Measurements from ENCODE around the gene PDCD11.
A peak's percentile ranks its signal among the peaks of the same experiment; 100 is the strongest.

Gene PDCD11

DNA sequence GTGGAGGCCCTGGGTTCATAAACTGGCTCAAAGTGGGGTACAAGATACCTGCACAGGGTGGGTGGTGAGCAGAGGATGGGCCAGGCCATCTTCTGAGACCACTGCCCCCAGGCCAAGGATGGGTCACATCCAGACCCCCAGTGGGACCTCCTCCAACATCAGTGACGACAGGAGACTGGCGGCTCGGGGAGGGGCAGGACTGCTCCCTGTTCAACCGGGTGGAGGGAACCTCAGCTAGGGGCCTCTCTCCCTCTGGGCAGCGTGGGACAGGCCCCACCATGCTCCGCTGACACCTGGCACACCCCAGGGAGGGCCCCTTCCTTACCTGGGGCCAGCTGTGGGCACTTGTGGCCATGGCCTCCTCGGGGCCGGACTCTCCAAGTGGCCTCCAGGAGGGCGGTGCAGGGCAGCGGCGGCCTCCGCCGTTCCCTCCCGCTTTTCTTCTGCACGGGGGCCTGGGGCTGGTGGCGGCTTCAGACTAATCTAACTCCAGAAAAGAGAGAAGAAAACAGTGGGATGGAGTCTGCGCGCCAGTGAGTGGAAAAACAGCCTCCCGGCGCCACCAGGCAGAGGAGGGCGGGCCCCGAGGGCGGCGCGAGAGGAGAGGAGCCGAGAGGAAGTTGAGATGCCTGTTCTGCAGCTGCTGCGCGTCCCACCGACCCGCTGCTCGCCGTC, 55.5 kb downstream of the PDCD11 start, which contains the start of gene CALHM2:
Gene CALHM2 (minus strand): TSS at position 540 of the 675 bp plus-strand sequence. CDS start 2,429 bp downstream, outside the sequence.
- peak; percentile 39 to 61 for DNase-seq

DNA sequence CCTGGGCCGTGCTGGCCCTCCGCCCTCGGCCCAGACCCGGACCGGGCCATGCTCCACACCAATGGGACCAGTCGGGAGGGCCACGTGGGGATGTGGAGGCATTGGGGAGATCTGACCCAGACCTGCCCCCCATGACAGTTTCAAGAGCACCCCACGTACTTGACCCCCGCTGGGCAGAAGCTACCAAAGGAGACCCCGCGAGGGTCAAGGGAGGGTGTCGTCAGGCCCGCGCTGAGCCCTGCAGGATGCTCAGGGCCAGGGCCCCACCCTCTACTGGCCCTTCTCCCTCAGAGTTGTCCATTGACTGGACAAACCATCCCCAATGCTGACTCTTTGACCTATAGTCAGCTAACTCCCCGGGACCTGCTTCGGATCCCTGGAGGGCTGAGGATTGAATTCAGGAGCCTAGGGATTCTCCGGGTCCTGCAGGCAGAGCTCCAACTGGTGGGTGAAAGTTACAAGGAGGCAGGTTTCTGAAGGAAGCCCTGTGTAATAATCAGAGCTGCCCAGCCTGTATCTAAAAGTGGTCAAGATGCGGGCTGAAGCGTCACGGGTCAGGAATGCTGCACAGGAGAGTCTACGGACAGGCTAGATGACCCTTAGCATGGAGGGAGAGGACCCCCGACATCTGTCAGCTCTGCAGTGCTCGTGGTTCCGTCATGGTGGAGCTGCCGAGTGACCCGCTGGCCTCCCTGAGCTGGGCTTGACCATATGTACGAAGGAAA, 56.2 kb downstream of the PDCD11 start:
- no peak for DNase-seq

DNA sequence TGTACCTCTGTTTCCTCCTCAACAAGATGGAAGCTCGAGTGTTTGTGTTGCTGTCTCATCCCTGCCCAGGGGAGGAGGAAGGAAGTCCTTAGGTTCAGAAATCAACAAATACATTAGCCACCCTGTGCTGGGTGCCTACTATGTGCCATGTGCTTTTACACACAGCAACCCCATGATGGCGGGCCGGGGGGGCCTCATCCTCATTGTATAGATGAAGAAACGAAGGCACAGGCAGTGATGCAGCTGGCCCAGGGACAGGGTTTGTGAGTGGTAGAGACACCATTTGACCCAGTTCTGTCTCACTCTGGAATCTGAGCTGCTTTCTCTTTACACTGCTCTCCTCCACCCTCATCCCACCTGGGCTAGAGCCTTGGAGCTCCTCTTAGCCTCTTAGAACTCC, 57.6 kb downstream of the PDCD11 start:
- no peak for DNase-seq

DNA sequence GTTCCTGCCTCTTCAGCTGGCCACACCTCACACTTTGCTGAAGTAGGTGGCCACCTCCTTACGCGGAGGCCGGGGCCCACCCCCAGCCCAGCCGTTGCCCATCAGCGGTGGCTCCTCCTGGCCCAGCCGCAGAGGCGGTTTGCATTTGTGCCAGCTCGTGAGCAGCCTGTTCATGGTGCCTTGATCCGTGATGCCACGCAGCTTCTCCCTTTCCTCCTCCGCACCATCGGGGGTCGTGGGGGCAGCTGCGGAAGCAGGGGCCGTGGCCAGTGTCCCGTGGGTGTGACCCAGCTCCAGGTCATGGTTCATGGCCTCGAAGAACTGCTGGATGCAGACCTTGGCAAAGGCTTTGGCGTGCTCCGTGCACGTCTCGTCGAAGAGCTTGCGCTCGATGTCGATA, 58.8 kb downstream of the PDCD11 start:
- DNase-seq, result no peak

DNA sequence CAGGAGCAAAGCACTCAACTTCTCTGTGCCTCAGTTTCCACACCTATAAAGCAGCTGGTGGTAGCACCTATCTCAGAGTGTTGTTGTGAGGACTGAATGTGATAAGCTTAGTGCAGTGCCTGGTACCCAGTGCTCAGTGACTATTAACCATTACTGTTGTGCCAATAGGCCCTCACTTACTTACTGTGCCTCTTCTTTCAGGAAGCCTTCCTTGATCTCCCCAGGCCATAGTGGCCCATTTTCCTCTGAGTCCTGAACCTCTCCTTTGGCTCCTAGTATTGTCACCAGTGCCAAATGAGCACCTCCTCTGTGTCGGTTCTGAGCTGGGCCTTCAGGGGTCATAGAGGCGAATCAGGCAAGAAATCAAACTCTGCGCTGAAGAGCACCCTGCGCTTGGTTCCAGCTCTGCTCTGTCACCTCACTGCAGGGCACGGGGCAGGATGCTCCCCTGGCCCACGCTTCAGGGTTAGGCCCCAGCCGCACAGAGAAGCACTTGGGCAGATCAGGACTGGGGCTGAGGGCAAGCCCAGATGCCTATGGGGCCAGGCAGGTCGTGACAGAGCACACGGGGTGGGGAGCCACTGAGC, 59.7 kb downstream of the PDCD11 start:
- no peak for DNase-seq

DNA sequence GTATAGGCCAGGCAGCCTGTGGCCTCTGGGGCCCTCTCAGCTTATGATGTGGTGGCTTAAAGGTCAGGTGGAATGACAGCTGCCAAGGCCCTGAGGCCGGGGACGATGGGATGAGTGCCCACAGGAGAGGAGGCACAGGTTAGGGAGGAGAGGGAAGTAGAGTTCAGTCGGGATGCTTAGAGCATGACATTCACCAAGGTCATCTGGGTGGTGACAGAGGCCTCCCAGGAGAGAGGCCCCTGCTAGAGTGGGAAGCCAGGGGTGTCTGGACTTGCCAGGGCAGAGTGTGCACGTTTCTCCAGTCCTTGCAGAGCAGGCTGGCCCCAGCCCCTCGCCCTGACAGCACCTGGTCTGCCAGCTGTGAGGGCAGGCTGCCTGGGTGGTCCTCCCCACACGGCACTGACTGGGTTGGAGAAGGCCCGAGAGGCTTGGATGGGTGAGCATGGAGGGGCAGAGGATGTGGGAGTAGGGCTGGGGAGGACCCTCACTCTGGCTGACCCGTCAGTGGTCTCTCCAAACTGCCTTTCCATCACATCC, 60.8 kb downstream of the PDCD11 start:
- DNase-seq, result no peak

DNA sequence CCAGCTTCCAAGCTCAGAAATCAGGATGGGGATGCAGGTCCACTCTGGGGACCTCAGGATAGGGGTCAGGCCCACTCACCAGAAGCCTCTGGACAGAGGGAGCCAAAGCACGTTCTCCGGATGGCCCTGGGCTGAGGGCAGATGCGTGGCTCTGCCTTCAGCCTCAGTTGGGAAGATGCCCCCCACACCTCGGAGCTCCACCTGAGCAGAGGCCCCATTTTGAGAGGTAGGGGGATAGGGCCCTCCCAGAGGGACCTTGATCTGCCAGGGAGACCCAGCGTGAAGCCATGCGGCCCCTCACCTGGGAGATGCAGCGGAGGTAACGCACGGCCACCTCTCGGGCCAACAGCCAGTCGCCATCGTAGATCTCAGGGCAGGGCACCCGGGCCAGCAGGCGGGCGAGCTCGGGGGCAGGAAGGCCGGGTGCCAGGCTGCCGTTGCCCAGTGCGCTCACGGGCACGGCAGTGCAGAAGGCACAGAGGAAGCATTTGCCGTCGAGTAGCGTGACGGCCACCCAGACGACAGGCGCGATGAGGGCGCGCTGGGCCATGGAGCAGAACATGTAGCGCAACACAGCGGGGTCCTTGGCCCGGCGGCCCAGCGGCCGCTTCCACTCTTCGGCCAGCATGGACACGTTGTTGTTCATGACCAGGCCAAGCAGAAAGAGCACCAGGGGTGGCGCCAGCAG, 61.6 kb downstream of the PDCD11 start:
- DNase-seq, result no peak

DNA sequence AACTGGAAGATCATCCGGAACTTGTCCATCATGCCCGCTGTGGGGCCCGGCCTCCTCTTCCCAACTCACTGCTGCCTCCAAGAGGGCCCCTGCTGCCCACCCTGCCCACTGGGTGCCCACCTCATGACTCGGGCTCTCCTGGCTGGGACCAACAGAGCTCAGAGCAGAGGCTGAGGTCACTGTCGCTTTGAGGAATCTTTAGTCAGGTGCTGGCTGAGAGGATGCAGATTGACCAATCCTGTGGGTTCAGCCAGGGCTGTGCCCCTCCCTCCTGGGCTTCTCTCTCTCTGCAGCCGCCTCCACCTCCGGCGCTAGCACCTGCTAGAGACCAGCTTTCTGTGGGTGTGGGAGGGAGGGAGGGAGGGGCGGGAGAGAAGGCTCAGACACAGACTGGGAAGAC, 62.3 kb downstream of the PDCD11 start, which contains the start of gene CALHM1:
Gene CALHM1 (minus strand): TSS at position 181 of the 400 bp plus-strand sequence. CDS start 149 bp downstream, at position 32.
- peak; percentile 25 to 55 for DNase-seq

DNA sequence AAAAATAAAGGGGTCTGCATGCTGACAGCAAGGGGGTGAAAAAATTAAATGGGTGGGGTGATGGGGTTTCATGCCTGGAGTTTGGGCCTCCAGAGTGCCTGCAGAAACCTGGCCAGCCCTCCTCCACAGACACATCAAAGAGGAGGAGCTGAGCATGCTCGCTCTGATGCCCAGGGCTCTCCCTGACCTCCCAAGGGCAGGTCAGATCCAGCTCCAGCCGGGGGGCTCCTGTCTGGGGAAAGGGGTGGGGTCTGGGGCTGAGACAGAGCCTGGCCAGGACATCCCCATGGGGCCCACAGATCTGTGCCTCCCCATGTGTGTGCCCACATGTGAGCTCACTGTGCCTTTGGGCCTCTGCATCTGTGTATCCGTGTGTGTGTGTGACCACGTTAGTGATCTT, 63.2 kb downstream of the PDCD11 start:
- no peak for DNase-seq

DNA sequence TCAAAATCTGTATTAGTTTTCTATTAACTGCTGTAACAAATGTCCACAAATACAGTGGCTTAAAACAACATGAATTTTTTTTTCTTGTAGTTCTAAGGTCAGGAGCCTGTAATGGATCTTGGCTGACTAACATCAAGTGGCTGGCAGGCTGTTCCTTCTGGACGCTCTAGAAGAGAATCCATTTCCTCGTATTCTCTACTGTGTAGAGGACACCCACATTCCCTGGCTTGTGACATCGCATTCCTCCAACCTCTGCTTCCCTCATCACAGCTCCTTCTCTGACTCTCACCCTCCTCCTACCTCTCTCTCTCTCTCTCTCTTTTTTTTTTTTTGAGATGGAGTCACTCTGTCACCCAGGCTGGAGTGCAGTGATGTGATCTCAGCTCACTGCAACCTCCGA, 67.1 kb downstream of the PDCD11 start:
- DNase-seq, result peak; percentile 29 to 66

DNA sequence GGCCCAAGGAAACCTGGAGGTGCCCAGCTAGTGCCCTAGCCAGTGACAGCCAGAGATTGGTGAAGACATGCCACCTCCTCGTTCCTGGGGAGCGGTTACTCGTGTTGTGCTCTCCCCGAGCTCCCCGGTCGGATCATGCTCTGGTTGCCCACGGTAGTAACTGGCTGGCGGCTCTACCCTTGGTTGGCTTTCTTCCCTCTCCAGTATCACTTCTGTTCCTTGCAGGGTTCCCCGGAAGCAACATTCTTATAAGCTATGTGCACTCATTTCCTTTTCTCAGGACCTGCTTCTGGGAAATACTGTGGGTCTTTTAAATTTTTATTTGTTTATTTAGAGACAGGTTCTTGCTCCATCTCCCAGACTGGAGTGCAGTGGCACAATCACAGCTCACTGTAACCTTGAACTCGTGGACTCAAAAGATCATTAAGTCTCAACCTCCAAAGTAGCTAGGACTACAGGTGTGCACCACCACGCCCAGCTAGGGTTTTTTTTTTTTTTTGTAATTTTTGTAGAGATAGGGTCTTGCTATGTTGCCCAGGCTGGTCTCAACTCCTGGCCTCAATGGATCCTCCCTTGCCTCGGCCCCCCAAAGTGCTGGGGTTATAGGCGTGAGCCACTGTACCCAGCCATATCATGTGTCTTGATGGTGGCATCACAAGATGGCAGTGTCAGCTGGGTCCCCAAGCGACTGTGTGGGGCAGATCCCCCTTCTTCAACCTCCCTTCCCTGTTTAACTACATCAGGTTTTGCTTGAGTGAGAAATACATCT, 69.2 kb downstream of the PDCD11 start:
- DNase-seq, result peak; percentile 45 to 48

DNA sequence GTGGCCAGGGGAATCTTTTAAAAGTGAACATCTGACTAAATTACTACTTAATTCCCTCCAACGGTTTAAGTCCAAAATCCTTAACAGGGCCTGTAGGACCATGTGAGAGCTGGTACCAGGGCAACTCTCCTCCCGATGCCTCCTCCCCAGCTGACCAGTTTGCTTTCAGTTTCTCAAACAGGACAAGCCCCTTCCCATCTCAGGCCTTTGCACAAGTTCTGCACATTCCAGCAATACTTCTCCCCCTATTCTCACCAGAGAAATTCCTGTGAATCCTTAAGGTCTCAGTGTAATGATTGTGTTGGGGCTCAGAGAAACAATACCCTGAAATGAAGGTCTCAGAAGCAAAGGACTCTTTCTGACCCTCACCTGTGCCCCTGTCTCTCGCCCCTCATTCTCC, 70.3 kb downstream of the PDCD11 start:
- no peak for DNase-seq

DNA sequence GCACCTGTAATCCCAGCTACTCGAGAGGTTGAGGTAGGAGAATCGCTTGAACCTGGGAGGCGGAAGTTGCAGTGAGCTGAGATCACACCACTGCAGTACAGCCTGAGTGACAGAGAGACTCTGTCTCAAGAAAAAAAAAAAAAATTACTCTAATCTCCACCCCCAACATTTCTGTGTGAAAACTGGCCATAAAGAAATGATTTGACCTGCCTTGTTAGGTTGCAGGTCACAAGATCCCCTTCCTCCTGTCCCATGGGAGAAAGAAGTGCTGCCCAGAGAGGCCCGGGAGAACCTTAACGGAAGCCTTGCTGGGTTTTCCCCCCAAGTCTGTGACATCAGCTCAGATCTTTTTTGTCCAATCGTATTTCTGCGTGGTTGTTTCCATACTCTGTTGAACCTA, 71.0 kb downstream of the PDCD11 start:
- DNase-seq, result peak in 1 of 2 donors; percentile 63

DNA sequence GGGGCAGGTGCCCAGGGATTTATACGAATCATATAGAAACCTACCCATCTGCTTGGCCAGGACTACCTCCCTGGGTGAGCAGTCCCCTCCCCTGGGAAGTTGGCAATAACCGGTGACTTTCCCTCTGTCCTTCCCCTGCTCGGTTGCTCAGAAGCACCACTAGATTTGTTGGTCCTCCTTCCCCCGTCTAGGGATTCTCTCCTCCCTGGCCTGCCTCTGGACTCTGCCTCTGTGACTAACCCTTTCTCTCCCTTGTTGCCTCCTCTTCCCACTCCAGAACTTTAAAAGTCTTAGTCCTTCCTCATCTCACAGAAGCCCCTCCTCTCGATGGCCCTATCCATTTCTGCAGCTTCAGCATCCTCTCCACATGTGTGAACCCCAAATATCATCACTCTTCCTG, 72.8 kb downstream of the PDCD11 start:
- peak in 1 of 2 donors; percentile 46 for DNase-seq

DNA sequence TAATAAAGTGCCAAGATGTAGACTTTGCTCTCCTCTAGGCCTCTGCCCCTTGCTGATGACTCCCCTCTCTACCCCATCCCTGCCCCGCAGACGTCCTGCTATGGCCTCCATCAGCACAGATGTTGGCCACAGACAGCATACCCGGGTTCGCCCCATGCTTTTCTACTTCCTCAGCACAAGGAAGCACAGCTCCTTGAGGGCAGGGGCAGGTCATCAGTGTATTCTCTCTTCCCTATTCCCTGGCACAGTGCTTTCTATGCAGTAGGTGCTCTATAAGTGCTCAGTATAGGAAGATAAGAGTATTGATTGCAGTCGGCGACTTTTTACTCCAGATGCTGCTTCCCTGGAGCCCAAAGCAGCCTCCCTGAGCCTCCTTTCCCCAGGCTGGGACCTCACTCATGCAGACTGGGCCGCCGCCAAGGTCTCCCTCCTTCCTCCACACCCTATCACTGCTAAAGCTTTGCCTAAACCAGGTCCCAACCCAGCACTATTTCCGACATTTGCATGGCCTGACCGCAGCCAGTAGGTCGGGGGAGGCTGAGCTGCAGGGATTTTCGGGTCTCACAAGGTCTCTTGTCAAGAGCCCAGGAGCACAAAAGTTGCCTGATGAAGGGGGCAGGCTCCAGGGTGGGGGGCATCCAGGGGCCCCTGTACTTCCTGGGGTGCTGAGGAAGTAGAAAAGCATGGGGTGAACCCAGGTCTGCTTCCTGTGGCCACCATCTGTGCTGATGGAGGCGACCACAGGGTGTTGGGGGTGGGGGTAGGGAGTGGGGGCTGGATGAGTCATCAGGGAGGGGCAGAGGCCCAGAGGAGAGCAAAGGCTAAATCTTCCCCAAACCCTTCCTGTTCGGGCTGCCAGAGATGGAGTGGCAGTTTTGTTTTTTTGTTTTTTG, 74.6 kb downstream of the PDCD11 start:
- peak; percentile 44 to 70 for DNase-seq

DNA sequence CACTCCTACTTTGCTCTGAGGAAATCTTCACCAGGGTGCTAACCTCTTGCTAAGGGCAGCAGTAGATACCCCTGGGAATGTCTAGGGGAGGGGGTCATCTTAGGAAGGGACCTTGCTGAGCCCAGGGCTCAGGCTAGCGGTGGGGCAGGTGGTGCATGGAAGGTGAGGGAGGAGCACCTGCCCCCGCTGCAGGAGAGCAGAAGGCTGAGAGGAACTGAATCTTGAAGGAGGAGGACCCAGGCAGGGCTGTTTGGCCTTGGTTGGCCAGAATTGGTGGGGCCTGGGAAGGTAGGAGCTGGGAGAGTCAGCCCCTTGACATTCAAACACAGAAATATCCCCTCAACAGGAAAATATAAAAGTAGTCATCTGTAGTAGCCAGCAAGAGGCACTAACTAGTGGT, 75.6 kb downstream of the PDCD11 start:
- no peak for DNase-seq

DNA sequence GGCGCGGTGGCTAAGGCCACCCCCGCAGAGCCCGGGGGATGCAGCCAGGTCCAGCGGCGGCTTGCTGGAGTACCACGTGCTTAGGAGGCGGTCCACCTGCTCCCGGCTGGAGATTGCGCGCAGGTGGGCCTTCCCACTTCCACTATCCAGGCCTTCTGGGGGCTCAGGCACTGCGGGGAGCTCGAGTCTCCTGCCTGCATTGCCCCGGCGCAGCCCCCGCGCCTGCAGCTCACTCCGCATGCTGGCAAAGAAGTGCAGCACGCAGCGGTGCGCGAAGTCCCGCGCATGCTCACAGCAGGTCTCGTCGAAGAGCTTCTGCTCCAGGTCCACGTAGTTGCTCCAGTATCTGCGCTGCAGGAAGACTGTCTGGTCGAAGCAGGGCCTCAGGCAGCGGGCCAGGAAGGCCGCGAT, 76.8 kb downstream of the PDCD11 start:
- DNase-seq, result no peak

DNA sequence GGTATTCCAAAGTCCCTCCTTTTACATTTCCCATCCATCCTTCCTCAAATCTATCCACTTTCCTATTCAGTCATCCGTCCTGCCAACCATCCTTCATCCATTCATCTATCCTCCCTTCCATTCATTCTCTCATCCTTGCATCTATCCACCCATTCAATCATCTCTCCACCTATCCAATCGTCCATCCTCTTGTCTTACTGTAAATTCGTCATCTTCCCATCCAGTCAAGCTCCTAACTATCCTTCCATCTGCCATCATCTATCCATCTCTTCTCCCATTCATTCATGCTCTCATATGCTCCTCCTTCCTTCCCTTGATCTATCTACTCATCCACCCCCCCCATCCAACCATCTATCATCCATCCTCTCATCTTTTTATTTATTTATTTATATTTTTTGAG, 77.7 kb downstream of the PDCD11 start:
- DNase-seq, result no peak

DNA sequence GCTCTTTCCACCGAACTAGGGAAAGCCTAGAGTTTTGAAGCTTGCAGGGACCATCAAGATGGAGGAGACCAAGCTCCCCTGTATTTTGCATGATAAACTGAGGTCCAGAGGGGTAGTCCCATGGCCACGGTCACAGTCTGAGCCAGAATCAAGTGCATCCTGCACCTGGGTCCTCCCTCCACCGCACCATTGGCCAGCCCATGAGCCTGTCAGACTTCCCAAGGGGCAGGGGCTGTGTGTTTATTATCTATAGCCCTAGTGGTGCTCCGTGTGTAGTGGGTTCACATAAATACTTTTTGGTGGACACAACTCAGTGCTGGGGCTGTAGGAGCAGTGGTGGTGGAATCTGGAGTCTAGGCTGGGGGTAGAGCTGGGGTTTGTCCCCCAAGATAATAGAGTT, 79.0 kb downstream of the PDCD11 start:
- no peak for DNase-seq

DNA sequence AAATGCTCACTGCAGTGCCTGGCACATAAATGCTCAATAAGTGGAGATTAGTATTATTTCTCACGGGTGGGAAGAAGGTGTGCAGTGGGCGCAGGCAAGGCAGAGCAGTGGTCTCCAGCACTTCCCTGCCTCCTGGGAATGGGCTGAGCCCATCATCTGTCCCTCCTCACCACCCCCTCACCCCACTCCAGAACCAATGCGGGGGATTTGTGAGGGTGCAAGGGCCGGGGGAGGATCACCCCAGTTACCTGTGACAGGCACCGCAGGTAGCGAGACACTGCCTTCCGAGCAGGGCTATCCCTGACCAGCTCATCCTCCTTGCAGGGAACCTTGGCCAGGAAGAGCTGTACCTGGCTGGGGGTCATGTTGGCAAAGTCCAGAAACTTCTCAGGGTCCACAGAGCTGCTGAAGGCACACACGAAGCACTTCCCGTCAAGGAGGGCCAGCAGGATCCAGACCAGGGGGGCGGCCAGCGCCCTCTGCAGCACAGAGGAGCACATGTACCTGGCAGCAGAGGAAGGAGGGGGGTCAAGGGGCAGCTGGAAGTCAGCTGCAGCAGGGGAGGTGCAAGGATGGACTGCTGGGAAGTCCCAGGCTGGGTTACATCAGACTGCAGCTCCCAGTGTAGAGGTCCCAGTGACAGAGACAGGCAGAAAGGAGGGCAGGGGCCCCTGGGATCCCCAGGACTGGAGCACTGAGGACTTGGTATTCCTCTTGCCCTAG, 79.8 kb downstream of the PDCD11 start:
- peak in 1 of 2 donors; percentile 58 for DNase-seq
